Hematopoietic multipotent progenitor cell (in vitro differentiated cells): Measurements from ENCODE around the gene SETD1A. TPM values are rescaled to one million over a fixed set of nuclear protein-coding genes. Genes with fewer than 3 reads are reported as not detected.

ENCODE experiments used
- DNase-seq, 3 donors: peaks; one replicate each; pipeline ENCODE4 v3.0.0-alpha.2; 2011 to 2015; ENCODE audit warnings: low read depth in 2 of 3, low spot score in 2 of 3
- total RNA-seq: library from RNA; depleted of rRNA; stranded (reverse); fragments of >200 nt; gene quantifications from one replicate; pipeline ENCODE4 v1.2.3, GENCODE V29; 2012

Gene SETD1A
- total RNA-seq, 1 donor = 10.8 TPM

GRCh38 chr16:30996985-30997724 is 39.6 kb downstream of the SETD1A start:
- DNase-seq = peak; percentile 60 to 80 (median 78)

DNA sequence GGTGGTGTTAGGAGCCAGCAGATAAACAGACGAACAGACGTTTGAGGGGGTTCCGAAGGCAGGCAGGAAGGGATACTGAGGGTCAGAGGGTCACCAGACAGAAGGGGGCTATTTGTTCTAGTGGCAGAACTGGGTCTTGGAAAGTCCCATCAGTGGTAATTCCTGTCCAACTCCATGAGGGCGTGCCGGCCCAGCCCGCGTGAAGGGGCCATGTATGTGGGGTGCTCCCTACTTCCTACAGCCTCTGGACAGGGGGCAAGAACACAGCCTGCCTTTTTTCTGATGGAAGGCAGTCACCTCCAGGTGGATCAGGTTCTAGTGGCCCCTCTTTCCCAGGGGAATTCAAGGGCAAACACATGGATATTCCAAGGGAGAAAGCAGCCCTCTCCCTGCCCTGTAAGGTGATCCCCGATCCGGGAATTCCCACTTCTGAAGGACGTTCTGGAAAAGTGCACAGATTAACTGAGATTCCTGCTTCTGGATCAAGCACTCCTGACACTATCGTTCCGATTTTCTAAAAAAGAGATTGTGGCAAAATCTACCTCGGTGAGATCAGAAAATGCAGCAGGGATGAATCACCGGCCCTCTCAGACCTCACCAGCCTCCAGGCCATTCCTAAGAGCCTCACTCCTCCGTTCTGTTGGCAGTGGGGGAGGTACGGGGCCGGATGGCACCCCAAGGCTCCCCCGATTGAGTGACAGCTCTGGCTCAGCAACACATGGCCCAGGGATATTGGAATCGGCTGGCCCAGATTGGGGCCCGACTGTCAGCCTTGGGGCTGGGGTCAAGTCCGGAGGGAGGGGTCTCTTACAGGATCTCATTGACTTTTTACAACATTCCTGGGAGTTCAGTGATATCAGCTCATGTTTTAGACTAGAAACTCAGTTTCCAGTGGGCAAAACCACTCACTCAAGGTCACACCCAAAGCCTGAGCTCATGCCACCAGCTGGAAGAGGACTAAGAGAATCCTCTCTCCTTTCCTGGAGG is 40.5 kb downstream of the SETD1A start:
- DNase-seq = no peak

GRCh38 chr16:30998852-30999761 is 41.6 kb downstream of the SETD1A start:
- DNase-seq = no peak

GRCh38 chr16:31000671-31001382 is 43.3 kb downstream of the SETD1A start:
- DNase-seq = no peak

GRCh38 chr16:31001507-31002249 is 44.1 kb downstream of the SETD1A start:
- no peak for DNase-seq

DNA sequence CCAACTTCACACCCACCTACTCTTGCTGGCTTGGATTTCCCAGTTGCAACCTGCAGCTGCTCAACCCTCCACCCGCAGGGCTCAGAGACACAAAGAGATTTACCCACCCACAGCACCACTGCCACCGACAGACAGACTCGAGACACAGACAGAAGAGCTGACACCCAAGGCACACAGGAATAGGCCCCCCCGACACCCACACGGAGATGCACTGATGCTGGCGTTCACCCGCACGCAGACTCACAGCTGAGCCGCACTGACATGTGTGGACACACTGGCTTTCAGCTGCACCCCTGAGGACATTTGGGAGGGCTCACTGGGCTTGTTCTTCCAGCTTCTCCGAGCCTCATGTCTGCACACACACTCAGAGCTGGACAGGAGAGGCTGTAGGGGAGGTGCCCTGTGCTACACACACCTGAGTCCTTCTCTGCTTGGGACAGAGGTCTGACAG is 44.7 kb downstream of the SETD1A start:
- DNase-seq = no peak

DNA sequence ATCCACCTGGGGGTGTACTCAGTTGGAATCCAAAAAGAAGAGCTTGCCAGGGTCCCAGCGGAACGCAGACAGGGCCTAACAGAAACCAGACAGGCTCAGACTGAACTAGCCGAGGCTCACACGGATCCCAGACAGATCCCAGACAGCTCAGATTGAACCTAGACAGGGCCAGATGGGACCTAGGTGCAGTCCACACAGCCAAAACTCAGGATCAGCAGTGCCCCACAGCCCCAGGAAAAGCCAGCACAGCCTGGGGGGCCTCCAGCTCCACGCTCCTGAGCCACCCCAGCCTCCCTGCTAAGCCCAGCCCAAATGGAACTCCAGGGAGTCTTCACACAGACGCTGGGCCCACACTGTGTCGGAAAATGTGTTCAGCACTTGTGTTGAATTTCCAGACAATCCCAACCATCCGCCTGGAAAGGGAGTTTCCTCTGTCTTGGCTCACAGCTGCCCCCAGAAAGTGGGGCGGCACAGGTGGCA is 45.3 kb downstream of the SETD1A start:
- no peak for DNase-seq

- DNase-seq = no peak
These were observed 46.2 kb downstream of the SETD1A start for GRCh38 chr16:31003744-31004143.

DNA sequence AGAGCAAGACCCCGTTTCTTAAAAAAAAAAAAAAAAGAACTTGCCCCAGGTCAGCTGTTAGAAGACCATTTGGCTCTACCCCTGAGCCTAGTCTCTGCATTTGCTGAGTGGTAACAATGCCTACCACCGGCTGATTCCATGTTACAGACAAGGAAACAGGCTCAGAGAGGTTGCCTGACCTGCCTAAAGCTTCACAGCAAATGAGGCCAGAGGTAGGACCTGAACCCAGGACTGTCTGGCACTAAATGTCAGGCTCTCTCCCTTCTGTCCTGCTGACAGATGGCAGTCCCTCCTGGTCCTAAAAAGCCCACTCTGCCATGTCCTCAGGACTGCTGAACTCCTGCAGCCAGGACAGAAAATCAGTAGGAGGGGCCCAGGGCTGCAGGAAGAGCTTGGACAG is 47.1 kb downstream of the SETD1A start:
- no peak for DNase-seq

DNA sequence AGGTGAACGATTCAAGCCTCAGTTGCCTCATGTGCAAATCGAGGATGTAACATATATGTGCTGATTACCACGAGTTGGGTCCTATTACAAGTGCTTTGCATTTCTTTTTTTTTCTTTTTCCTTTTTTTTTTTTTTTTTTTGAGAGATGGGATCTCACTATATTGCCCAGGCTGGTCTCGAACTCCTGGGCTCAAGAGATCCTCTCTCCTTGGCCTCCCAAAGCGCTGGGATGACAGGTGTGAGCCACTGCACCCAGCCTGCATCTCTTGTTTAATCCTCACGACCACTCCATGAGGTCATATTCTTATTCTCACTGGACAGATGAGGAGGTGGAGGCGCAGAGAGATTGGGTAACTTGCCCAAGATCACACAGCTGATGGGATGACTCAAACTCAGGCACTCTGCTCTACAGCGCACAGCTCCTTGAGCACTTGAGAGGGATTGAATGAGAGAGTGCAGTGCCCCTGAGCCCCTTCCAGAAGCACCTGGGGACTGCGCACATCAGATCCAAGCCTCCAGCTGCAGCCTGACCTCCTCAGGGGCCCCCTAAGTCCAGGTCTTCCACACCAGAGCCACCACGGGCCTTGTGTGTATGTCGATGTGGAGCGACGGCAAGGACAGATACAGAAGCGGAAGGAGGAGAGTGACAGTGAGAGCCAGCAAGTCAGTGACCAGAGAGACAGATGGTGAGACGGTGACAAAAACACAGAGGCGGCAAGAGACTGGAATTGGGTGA is 48.0 kb downstream of the SETD1A start:
- DNase-seq = no peak

- no peak for DNase-seq
These were observed 48.5 kb downstream of the SETD1A start for GRCh38 chr16:31006086-31006385.

DNA sequence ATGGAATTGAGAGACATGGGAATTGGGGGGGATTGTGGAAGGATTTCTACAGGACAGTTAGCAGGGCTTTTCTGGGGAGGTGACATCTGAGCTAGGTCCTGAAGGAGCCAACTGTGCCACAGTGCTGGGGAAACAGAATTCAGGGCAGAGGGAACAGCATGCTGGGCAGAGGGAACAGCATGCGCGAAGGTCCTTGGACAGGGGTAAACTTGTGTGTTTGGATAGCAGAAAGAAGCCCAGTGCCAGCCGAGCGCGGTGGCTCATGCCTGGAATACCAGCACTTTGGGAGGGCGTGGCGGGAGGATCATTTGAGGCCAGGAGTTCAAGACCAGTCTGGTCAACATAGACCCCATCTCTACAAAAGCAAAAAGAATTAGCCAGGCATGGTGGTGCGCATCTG is 49.0 kb downstream of the SETD1A start:
- DNase-seq = no peak

DNA sequence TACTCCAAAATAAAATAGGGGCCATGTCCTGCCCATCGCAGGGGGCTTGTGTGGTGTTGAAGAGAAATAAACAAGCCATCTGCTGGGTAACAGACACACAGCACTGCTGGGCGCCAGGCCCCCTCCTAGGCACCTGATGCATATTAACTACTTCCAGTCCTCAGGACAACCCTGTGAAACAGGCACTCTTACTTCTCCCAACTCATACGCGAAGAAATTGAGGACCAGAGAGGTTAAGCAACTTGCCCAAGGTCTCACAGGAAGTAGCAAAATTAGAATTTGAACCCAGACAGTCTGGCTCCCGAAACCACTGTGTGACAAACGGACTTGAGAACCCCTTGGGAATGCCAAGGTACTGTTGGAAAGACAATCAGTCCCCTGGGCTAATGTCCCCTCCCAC is 50.1 kb downstream of the SETD1A start:
- no peak for DNase-seq

DNA sequence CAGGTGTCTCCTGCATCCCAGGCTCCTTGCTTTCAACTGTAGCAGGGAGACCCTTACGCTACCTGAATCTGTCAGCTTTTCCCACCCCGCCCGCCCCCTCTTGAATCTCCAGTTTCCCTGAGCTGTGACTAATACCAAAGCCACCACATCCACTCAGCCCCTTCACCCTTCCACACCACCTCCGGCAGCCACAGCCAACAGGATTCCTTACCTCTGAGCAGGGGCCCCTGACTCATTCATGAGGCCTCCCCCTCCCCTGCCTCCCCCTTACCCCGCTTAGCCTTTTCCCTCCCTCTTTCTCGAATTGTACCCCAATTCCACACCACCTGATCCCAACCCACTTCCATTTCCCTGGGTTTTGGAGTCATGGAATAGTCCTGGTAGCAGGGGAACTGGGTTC is 50.6 kb downstream of the SETD1A start:
- DNase-seq = no peak

DNA sequence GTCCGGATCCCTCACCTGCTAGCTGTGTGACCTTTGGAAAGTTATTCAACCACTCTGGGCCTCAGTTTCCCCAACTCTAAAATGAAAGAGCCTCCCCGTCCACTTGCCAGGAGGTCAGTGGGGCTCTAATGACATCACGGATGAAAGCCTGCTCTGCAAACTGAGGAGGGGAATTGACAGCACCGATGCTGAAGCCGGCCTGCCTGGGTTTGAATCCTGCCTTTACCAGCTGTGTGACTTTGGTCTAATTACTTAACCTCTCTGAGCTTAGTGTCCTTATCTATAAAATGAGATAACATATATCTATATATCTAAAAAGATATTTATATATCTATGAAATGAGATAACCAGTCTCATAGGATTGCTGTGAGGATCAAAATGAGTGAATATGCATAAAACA is 51.0 kb downstream of the SETD1A start:
- no peak for DNase-seq

DNA sequence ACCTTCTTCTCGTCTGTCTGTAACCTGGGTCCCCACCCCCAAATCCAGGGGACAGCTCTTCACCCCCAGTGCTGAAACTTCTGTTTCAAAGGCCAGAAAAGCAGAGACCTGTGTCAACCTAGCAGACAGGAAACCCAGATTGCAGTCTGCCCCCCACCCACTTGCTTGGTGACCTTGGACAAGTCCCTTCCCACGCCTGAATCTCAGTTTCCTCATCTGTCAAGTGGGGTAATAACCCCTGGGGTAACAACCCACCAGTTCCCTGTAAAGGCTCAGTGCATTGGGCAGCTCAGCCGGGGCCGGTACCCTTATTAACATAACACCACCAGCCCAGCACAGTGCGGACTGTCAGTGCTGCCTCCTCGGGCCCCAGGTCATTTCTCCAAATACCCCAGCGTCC is 51.6 kb downstream of the SETD1A start:
- no peak for DNase-seq

- no peak for DNase-seq
These were observed 52.5 kb downstream of the SETD1A start for GRCh38 chr16:31009894-31010584.
